CD4-positive, alpha-beta T cell treated with Interleukin-1 beta for 1 hour (primary cell): ENCODE results near the gene ABCC11.

ENCODE experiments used
- DNase-seq, 2 donors: peaks; one replicate each; pipeline ENCODE4 v3.0.0-alpha.2; 2020 to 2022

The ABCC11 gene

DNA sequence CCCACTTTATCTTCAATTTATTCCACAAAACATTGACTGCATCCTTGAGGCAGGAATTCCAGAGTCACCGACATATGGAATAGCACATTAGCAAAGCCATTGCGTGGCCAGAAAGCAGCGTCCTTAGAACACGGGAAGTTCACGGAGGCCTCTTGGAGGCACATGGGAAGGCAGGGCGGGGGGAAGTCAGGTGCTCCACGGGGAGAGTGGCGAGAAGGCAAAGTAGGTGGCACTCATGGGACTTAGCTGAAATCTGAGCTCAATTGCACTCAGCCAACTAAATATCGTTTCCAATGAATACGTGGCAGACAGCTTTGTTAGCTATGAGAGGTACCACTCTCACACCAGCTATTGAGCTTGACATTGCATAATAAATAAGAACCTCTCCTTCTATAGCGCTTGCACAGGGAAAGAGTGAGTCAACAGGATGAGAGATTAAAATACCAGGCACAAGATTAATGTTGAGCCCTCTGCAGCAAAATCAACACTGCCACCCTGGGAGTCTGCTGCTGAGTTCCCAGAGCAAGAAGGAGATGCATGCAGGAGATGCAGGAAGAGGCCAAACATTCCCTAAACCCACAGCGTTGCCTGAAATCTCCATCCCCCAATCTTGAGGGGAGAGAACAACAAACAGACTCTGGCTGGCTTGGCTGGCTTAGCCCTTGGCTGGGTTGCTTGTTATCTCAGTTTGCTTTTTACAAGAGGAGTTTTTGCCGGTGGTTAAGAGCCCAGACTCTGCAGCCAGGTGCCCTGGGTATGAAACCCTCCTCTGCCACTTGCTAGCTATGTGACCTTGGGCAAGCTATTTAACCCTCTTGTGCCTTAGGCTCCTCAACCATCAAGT is 120.3 kb downstream of the ABCC11 start:
- DNase-seq: no peak

DNA sequence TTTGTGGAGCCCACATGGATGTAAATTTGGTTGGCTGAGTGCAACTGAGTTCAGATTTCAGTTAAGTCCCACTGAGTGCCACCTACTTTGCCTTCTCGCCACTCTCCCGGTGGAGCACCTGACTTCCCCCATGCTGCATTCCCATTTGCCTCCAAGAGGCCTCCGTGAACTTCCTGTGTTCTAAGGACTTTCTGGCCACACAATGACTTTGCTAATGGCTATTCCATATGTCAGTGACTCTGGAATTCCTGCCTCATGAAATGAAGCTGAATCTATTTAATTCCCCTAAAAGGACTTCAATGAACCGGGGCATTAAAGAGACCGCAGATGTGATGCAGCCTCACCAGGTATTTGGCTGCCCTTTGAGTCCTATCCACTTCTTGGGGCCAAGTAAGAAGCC is 121.5 kb downstream of the ABCC11 start:
- DNase-seq: no peak

DNA sequence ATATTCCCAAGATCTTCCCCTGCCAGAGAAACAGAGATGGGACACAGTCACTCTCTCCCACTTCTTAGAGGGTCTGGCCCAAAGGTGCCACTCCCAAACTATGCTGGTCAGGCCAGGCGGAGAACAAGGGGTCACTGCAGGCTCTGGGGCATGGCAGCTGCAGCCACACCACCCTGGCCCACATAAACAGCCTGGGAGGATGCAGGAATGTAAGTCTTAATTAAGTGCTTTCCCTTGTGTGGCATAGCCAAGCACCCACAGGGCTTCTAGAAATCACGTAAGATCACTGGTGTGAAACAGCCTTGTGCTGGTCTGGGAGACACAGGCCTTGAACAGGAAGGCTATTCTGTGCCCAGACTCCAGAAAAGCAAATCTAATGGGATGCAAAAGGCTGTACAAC is 123.1 kb downstream of the ABCC11 start:
- no peak for DNase-seq

DNA sequence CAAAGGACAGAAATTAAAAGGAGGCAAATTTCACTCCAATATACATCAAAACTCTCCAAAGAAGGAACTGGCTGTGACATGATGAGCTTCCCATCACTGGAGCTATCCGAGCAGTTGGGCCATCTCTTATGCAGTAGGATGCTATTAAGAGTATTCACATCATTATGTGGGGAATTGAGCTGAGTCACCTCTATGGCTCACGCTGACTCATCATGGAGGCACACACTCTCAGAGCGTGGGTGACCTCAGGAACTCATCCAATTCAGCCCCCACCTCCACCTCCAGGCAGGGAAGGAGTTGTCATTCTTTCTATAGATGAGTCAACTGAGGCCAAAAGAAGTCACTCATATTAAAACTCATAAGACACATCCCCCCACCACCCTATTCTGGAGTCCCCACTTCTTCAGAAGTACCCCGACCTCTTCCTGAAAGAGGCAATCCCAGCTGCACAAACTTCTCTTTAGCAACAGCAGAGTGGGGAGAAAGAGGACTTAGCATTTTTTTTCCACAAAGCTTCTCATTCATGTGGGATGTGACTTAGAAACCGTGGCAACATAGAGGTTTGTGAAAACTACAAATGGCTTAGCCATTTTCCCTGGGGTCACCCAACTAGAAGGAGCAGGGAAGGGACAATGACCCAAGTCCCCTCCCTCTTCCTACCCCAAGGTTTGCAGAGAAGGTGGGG is 124.1 kb downstream of the ABCC11 start:
- DNase-seq: no peak

DNA sequence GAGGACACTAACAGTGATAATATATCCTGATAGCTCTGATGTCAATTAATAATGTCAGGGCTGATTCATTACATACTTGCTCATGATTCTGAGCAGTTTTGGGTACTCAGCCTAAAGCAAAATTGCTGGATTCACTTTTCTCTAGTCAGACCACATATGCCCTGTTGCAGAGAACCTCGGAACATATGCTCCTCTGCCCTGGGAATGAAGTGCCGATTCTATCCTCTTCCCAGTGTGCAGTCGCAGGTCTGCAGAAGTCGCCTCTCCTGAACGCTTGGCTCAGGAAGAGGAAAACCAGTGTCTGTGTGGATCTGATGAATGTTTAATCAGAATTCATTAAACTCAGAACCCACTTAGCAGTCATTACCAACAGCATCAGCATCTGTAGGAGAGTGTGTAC is 126.1 kb downstream of the ABCC11 start:
- DNase-seq: no peak

DNA sequence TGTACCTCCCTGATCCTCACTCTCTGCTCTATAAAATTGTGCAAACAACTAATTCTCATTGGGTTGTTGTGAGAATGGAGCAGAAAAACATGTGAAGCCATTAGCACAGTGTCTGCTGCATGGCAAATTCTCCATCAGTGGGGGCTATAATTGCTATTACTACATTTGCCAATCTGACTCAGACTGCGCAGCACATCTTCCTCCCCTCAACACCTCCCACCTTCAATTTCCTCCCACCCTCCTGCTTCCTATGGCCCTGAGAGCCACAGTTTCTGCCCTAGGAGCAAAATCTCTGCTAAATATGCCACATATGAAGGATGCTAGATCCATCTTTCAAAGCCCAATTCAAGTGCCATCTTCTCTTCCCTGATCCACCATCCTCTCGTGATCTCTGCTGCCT is 128.5 kb downstream of the ABCC11 start:
- no peak for DNase-seq

DNA sequence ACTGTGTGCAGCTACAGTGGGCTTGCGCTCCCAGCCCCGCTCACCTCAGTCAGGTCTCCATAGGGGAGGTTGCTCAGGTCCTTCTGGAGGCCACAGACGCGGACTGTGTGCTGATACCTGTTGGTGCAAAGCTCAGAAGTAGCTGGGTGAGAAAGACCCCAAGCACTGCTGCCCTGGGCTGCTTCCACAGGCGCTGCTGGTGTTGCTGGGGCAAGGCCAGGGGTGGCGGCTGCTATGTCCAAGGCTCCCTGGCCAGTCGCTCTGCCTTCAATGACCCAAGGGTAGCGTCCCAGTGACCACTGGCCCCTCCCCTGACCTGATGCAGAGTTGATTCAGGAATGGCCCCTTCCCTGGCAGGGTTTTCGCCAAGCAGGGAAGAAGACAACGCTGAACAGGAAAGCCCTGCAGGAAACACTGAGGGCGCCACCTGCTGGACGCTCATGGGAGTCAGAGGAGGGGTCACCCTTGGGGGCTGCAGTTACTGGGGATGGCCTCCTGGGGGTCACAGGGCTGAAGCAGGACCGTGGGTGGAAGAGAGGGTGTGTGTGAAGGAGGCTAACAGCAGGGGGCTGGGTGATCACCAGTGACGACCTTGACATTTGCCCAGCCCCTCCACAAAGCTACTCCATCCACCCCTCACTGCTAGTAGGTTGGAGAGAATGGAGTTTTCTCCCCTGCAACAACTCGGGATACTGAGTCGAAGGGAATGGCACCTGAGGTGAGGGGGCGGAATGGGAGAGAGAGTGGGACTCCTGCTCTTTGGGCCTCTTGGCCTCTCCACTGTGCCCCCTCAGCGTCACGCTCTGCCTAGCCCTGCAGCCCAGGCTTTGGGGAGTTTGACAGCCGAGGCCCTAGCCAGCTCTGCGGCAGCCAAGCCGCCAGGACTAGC is 129.9 kb downstream of the ABCC11 start:
- DNase-seq: peak; percentile 43 to 48
